IMR-90 (cell line): Measurements from ENCODE around the gene ALS2. TPM values are rescaled to one million over a fixed set of nuclear protein-coding genes. Genes with fewer than 3 reads are reported as not detected.

ENCODE experiments used
- ATAC-seq: fragments of 200-7000 bp; cut with Tn5 transposase; 2 replicates; pipeline ENCODE4 v1.9.1; 2020; ENCODE audit warnings: low read depth, mild to moderate bottlenecking, moderate library complexity
- BruUV-seq: library from RNA; stranded (reverse); fragments of 400-500 nt; replicated peaks from 2 replicates; lab custom pipeline; 2021; lab: Mats Ljungman, UMichigan
- CTCF ChIA-PET: fragments of 300-600 bp; formaldehyde crosslinking; extraction: SDS; loops from one replicate; lab custom pipeline; 2021; ENCODE audit warnings: antibody characterized with exemption; lab: Yijun Ruan, JAX
- POLR2A ChIA-PET: fragments of 300-600 bp; sonication (Branson Sonifier 250); formaldehyde crosslinking; loops from one replicate; lab custom pipeline; 2022; ENCODE audit warnings: antibody characterized with exemption; ENCODE audit not compliant: unreplicated experiment; lab: Charles Lee
- DNase-seq: peaks from one replicate; pipeline ENCODE4 v3.0.0; 2013
- H2AFZ ChIP-seq: replicated peaks from 2 replicates; pipeline ENCODE3; 2013; ENCODE audit warnings: low read length, mild to moderate bottlenecking; ENCODE audit not compliant: poor library complexity
- H2AK5ac ChIP-seq: 2 replicates; pipeline ENCODE4 v1.6.1; 2013; ENCODE audit warnings: low read depth, low read length, inconsistent platforms
- H2AK9ac ChIP-seq: replicated peaks from 2 replicates; pipeline ENCODE3; 2013; ENCODE audit warnings: mild to moderate bottlenecking, low read depth, low read length, moderate library complexity; ENCODE audit not compliant: poor library complexity
- H2BK120ac ChIP-seq: 2 replicates; pipeline ENCODE4 v1.6.1; 2013; ENCODE audit warnings: low read depth, low read length, inconsistent platforms
- H2BK15ac ChIP-seq: 3 replicates; pipeline ENCODE4 v1.6.1; 2013; ENCODE audit warnings: low read depth, low read length, inconsistent platforms
- H2BK20ac ChIP-seq: 2 replicates; pipeline ENCODE4 v1.6.1; 2013; ENCODE audit warnings: low read depth, mild to moderate bottlenecking, inconsistent platforms, low read length, moderate library complexity
- H2BK5ac ChIP-seq: 2 replicates; pipeline ENCODE4 v1.6.1; 2013; ENCODE audit warnings: mild to moderate bottlenecking, low read depth, low read length, inconsistent platforms; ENCODE audit not compliant: poor library complexity, severe bottlenecking
- H3K14ac ChIP-seq: replicated peaks from 2 replicates; pipeline ENCODE4 v1.6.1; 2013; ENCODE audit warnings: low read depth, low read length, inconsistent platforms
- H3K18ac ChIP-seq: 2 replicates; pipeline ENCODE4 v1.6.1; 2013; ENCODE audit warnings: low read depth, low read length, control low read depth
- H3K23ac ChIP-seq: 2 replicates; pipeline ENCODE4 v1.6.1; 2013; ENCODE audit warnings: low read depth, low read length, inconsistent platforms
- H3K27ac ChIP-seq: 2 replicates; pipeline ENCODE4 v1.5.1; 2013; ENCODE audit warnings: mild to moderate bottlenecking, control low read depth, low read length; ENCODE audit not compliant: insufficient read depth
- H3K27me3 ChIP-seq: 2 replicates; pipeline ENCODE4 v1.6.1; 2013; ENCODE audit warnings: low read length; ENCODE audit not compliant: control insufficient read depth, insufficient read depth
- H3K36me3 ChIP-seq: 2 replicates; pipeline ENCODE4 v1.6.1; 2013; ENCODE audit warnings: low read length, mixed read lengths; ENCODE audit not compliant: control insufficient read depth, insufficient read depth
- H3K4ac ChIP-seq: 2 replicates; pipeline ENCODE4 v1.6.1; 2013; ENCODE audit warnings: low read depth, low read length, inconsistent platforms
- H3K4me1 ChIP-seq: 2 replicates; pipeline ENCODE4 v1.6.1; 2013; ENCODE audit warnings: low read length, mixed read lengths; ENCODE audit not compliant: control insufficient read depth, insufficient read depth
- H3K4me2 ChIP-seq: 2 replicates; pipeline ENCODE4 v1.6.1; 2013; ENCODE audit warnings: low read depth, mild to moderate bottlenecking, control low read depth, low read length, moderate library complexity
- H3K4me3 ChIP-seq: 2 replicates; pipeline ENCODE4 v1.5.1; 2013; ENCODE audit warnings: low read depth, mild to moderate bottlenecking, control low read depth, low read length, moderate library complexity; ENCODE audit not compliant: insufficient read depth
- H3K56ac ChIP-seq: 2 replicates; pipeline ENCODE4 v1.6.1; 2013; ENCODE audit warnings: low read length, inconsistent platforms; ENCODE audit not compliant: insufficient read depth; ENCODE audit errors: extremely low read depth
- H3K79me1 ChIP-seq, 2 experiments: 2 replicates each; pipeline ENCODE4 v1.6.1; 2013; ENCODE audit warnings: low read length in 2 of 2, inconsistent platforms in 1 of 2, low read depth in 1 of 2
- H3K9ac ChIP-seq: 2 replicates; pipeline ENCODE4 v1.6.1; 2013; ENCODE audit warnings: low read depth, low read length, control low read depth
- H3K9me1 ChIP-seq: 2 replicates; pipeline ENCODE4 v1.6.1; 2013; ENCODE audit warnings: low read length, inconsistent platforms; ENCODE audit not compliant: insufficient read depth
- H3K9me3 ChIP-seq: 2 replicates; pipeline ENCODE4 v1.6.1; 2013; ENCODE audit warnings: low read length; ENCODE audit not compliant: control insufficient read depth, insufficient read depth
- H4K20me1 ChIP-seq: 2 replicates; pipeline ENCODE4 v1.6.1; 2013; ENCODE audit warnings: low read length, inconsistent platforms; ENCODE audit not compliant: insufficient read depth
- H4K5ac ChIP-seq: 2 replicates; pipeline ENCODE4 v1.6.1; 2013; ENCODE audit warnings: mild to moderate bottlenecking, low read depth, low read length, control low read depth
- H4K8ac ChIP-seq, 2 experiments: 2 replicates each; pipeline ENCODE4 v1.6.1; 2013; ENCODE audit warnings: low read depth in 2 of 2, low read length in 2 of 2, control low read depth in 1 of 2, inconsistent platforms in 1 of 2
- H4K91ac ChIP-seq: 2 replicates; pipeline ENCODE4 v1.6.1; 2013; ENCODE audit warnings: low read depth, low read length, inconsistent platforms; ENCODE audit not compliant: insufficient read depth
- MAFK ChIP-seq: IDR thresholded peaks from 2 replicates; pipeline ENCODE4 v1.6.1; 2012; ENCODE audit warnings: low read depth, low read length, improper control_type of control experiment
- dilution Hi-C: fragments of 300-500 bp; cut with HindIII; formaldehyde crosslinking; loops from one replicate; pipeline ENCODE4 v1.14.3; 2018; ENCODE audit warnings: low sequenced_read_pairs; ENCODE audit not compliant: unreplicated experiment
- in situ Hi-C: fragments of 300-500 bp; cut with MboI; formaldehyde crosslinking; loops from 3 replicates; pipeline ENCODE4 v1.14.3; 2019; ENCODE audit warnings: low sequenced_read_pairs, inconsistent platforms, mixed read lengths
- intact Hi-C: fragments of 100-400 bp; cut with micrococcal nuclease; formaldehyde crosslinking; loops from 2 replicates; pipeline ENCODE4 v1.10.0; 2022
- polyA plus RNA-seq, 3 experiments: library from polyadenylated mRNA; depleted of rRNA; stranded (reverse); fragments of >200 nt; gene quantifications; 2 replicates each; pipeline ENCODE4 v1.2.3, GENCODE V29; 2012; ENCODE audit warnings: low replicate concordance in 1 of 3
- total RNA-seq: library from RNA; depleted of rRNA; stranded (reverse); fragments of >200 nt; gene quantifications from 2 replicates; pipeline ENCODE4 v1.2.3, GENCODE V29; 2012
- TF ChIP-seq, protein P1 (sequence below): fragments of 150-350 bp; IDR thresholded peaks from 2 replicates; pipeline ENCODE4 v1.6.1; 2016; ENCODE audit warnings: low read depth, mild to moderate bottlenecking, low read length, moderate library complexity, borderline replicate concordance

Gene ALS2
- total and polyA plus RNA-seq, 2 of the 4 experiments (the other 2 are of a cell fraction), result 14.4 to 42.3 TPM

- peak overlapping the region; percentile 76 for H2AK5ac ChIP-seq
- peak overlapping the region; percentile 84 for H3K4ac ChIP-seq
- H4K5ac ChIP-seq, result peak overlapping the region; percentile 66
- peak overlapping the region; percentile 95 for H2BK20ac ChIP-seq
- intact Hi-C loops, result loop anchor here (1.0 to 5.0 kb wide), 2 partner anchors 382 to 471 kb away; partner anchors contain the start of gene NOP58
- no peaks in the 10 kb centered on the region for H3K9me3 ChIP-seq
- H4K8ac ChIP-seq, result peak overlapping the region in 1 of 2 experiments; percentile 84; a peak in 3 of 4 replicates
- H2AFZ ChIP-seq, result no peak overlapping the region
- no peak overlapping the region for H3K4me2 ChIP-seq
- no peaks in the 10 kb centered on the region for H3K27me3 ChIP-seq
- no peak overlapping the region for H3K9ac ChIP-seq
- H4K20me1 ChIP-seq, result no peaks in the 10 kb centered on the region
- no peak overlapping the region for H3K56ac ChIP-seq
- peak overlapping the region; percentile 54 for H3K14ac ChIP-seq
- BruUV-seq, result no TSS peak
- no peaks in the 10 kb centered on the region for H3K36me3 ChIP-seq
- H2BK5ac ChIP-seq, result peak overlapping the region; percentile 100
- H3K23ac ChIP-seq, result peak overlapping the region; percentile 83; the same call in 1 of the 2 replicates
- peak overlapping the region; percentile 78; the same call in 1 of the 2 replicates for H4K91ac ChIP-seq
- POLR2A ChIA-PET, result no interaction called here
- in situ Hi-C loops, result loop anchor here (5.0 to 10.0 kb wide), 2 partner anchors 241 to 368 kb away; no protein-coding TSS in a partner anchor
- no peak for DNase-seq
- ATAC-seq, result no peak
- CTCF ChIA-PET, result no interaction called here
- H2AK9ac ChIP-seq, result no peak overlapping the region
- peaks cover 0 to 13% of the 10 kb centered on the region in 2 experiments; a peak in 2 of 4 replicates for H3K79me1 ChIP-seq
- peak overlapping the region; percentile 92; the same call in 2 of the 3 replicates for H2BK15ac ChIP-seq
- H3K27ac ChIP-seq, result no peak overlapping the region; the same call in 1 of the 2 replicates
- H3K4me3 ChIP-seq, result no peak overlapping the region
- no peak for TF ChIP-seq MAFK
- TF ChIP-seq, protein P1, sequence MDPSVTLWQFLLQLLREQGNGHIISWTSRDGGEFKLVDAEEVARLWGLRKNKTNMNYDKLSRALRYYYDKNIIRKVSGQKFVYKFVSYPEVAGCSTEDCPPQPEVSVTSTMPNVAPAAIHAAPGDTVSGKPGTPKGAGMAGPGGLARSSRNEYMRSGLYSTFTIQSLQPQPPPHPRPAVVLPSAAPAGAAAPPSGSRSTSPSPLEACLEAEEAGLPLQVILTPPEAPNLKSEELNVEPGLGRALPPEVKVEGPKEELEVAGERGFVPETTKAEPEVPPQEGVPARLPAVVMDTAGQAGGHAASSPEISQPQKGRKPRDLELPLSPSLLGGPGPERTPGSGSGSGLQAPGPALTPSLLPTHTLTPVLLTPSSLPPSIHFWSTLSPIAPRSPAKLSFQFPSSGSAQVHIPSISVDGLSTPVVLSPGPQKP, result no peak
- H2BK120ac ChIP-seq, result peak overlapping the region; percentile 88
- peak overlapping the region; percentile 72; the same call in 1 of the 2 replicates for H3K18ac ChIP-seq
- H3K4me1 ChIP-seq, result peaks cover 10% of the 10 kb centered on the region
- dilution Hi-C loops, result no loop called here
- H3K9me1 ChIP-seq, result peaks cover 10% of the 10 kb centered on the region
These were observed 15.7 kb upstream of the ALS2 start for GRCh38 chr2:201796478-201796865.
